Measurements from ENCODE around the gene STIM2.

STIM2 gene

GRCh38 chr4:26830033-26830432 lies 30.6 kb upstream of the STIM2 start:
- Mint-ChIP-seq H3K27me3 (ENCODE audit: low read depth) (no peaks in the 10 kb centered on the region), H3K4me3 (no peak overlapping the region), H3K36me3 (ENCODE audit: low read depth) (no peaks in the 10 kb centered on the region), H3K9me3 (peaks cover 11% of the 10 kb centered on the region), H3K27ac (no peak overlapping the region), H3K4me1 (no peaks in the 10 kb centered on the region)
- no peak for TF ChIP-seq CTCF (IDR thresholded peaks at IDR 0.05; ENCODE audit: unreplicated experiment in 3 of 3)

DNA sequence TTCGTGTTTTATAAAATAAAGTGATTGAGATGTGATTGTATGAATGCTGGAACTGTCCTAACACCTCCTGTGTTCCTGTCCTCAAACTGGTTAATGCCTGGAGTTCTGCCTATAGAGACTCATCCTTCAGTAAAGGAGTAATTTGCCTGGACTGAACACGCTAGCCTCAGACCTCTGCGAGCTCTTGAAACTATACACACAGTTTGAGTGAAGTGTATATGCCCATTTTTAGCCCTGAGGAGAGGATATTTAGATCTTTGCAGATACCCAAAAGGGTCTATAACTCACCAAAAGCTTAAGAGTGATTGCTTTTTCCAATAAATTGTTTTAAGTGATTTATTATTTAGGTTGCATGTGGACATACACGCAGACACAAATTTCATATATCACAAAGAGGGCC lies 29.9 kb upstream of the STIM2 start:
- no peak for TF ChIP-seq CTCF (IDR thresholded peaks at IDR 0.05; ENCODE audit: unreplicated experiment in 3 of 3)
- Mint-ChIP-seq H3K4me1 (no peaks in the 10 kb centered on the region), H3K36me3 (ENCODE audit: low read depth) (no peaks in the 10 kb centered on the region), H3K4me3 (no peak overlapping the region), H3K9me3 (peaks cover 11% of the 10 kb centered on the region), H3K27me3 (ENCODE audit: low read depth) (no peaks in the 10 kb centered on the region), H3K27ac (no peak overlapping the region)

DNA sequence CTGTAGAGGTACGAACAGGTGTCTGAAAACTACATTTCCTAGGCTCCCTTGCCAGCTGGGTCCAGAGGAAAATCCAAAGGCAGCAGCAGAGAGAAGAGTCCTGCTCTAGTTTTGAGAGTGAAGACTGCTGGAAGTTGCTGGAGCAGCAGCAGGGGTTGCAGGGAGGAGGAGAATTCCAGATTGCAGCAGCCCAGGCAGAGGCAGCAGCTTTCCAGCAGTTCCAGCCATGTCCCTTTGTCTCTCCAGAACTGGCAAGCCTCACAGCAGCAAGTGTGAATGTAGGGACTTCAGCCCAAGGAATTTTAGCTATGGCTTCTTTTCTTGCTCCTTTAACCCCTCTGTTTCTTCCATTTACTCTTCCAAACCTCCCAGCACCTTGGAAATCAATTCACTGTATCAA lies 24.1 kb upstream of the STIM2 start:
- TF ChIP-seq CTCF (IDR thresholded peaks at IDR 0.05; ENCODE audit: unreplicated experiment in 3 of 3) = no peak
- Mint-ChIP-seq H3K27ac (no peak overlapping the region), H3K4me3 (no peak overlapping the region), H3K36me3 (ENCODE audit: low read depth) (no peaks in the 10 kb centered on the region), H3K27me3 (ENCODE audit: low read depth) (no peaks in the 10 kb centered on the region), H3K9me3 (peaks cover 11% of the 10 kb centered on the region), H3K4me1 (peaks cover 4% of the 10 kb centered on the region)

DNA sequence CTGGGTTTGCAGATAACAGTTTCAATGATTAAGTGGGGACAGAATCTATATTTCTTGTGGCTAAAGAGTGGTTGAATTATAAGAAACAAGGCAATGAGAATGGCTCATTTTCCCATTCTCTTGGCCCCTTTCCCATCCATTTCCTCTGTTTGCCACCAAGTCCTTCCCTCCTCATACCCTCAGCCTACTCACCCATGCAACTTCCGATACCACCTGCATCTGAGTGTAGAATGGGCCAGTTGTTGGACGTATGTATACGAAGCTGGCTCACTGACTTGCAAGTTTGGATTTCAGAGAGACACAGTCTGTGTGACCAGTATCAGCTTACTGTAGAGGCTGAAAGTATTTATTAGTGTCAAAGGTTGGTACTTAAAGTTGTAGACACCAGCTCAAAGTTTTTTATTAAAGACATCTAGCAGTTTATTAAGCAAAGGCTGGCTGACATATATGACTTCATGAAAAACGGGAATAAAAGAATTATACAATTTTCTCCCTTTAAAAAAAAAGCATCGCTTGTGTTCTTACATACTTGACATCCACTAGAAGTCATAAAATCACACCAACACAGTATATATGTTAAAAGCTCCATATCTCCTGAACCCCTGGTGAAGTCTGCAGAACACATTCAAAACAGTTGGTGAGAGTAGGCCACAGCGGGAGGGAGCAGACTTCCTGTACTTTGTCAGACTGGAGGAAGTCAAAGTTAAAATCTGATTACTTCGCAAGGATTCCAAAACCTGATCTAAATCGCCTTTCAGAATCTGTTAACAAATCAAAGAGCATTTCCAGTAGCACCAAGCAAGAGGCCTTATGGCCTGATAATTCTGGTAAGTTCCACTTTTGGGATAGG lies 22.4 kb upstream of the STIM2 start:
- H3K4me1 Mint-ChIP-seq = peaks cover 4% of the 10 kb centered on the region
- peaks cover 9% of the 10 kb centered on the region for H3K9me3 Mint-ChIP-seq
- no peaks in the 10 kb centered on the region for H3K36me3 Mint-ChIP-seq (ENCODE audit: low read depth)
- TF ChIP-seq CTCF (IDR thresholded peaks at IDR 0.05; ENCODE audit: unreplicated experiment in 3 of 3) = no peak
- H3K27ac Mint-ChIP-seq = peak overlapping the region in 2 of 3 experiments; percentile 64 to 87
- no peak overlapping the region for H3K4me3 Mint-ChIP-seq
- H3K27me3 Mint-ChIP-seq (ENCODE audit: low read depth) = no peaks in the 10 kb centered on the region

GRCh38 chr4:26839016-26839415 lies 21.6 kb upstream of the STIM2 start:
- no peaks in the 10 kb centered on the region for H3K36me3 Mint-ChIP-seq (ENCODE audit: low read depth)
- peaks cover 9% of the 10 kb centered on the region for H3K9me3 Mint-ChIP-seq
- peaks cover 4% of the 10 kb centered on the region for H3K4me1 Mint-ChIP-seq
- peak overlapping the region; percentile 53 to 87 (median 64) for H3K27ac Mint-ChIP-seq
- TF ChIP-seq CTCF (IDR thresholded peaks at IDR 0.05; ENCODE audit: unreplicated experiment in 3 of 3) = no peak
- no peak overlapping the region for H3K4me3 Mint-ChIP-seq
- H3K27me3 Mint-ChIP-seq (ENCODE audit: low read depth) = no peaks in the 10 kb centered on the region

GRCh38 chr4:26839534-26839951 lies 21.1 kb upstream of the STIM2 start:
- Mint-ChIP-seq H3K27ac (peak overlapping the region; percentile 29 to 53 (median 36)), H3K4me3 (no peak overlapping the region)
- TF ChIP-seq CTCF (IDR thresholded peaks at IDR 0.05; ENCODE audit: unreplicated experiment in 3 of 3) = no peak

More at GRCh38 chr4:26839534-26839951, 21.1 kb upstream of the STIM2 start:
- H3K4me1 Mint-ChIP-seq = peaks cover 4% of the 10 kb centered on the region
- peaks cover 5% of the 10 kb centered on the region for H3K9me3 Mint-ChIP-seq
- no peaks in the 10 kb centered on the region for H3K27me3 Mint-ChIP-seq (ENCODE audit: low read depth)
- H3K36me3 Mint-ChIP-seq (ENCODE audit: low read depth) = no peaks in the 10 kb centered on the region
